Esophagus muscularis mucosa (tissue), 4 donors: ENCODE measurements around the gene CMTM8.

Source experiments
- CTCF ChIP-seq, 3 experiments: fragments of 200-600 bp in 2 of 3; fragments of 450-650 bp in 1 of 3; sonication (generic) in 2 of 3; IDR thresholded peaks; one replicate each; pipeline ENCODE4 v1.5.1; 2017 to 2019; ENCODE audit warnings: antibody characterized with exemption in 3 of 3, mild to moderate bottlenecking in 2 of 3, moderate library complexity in 1 of 3
- EP300 ChIP-seq: sonication (generic); formaldehyde crosslinking; IDR thresholded peaks from one replicate; pipeline ENCODE4 v1.6.1; 2017; ENCODE audit warnings: antibody characterized with exemption
- POLR2A ChIP-seq: fragments of 450-650 bp; IDR thresholded peaks from one replicate; pipeline ENCODE4 v1.6.1; 2017; ENCODE audit warnings: antibody characterized with exemption, moderate library complexity, mild to moderate bottlenecking, low read depth
- POLR2AphosphoS5 ChIP-seq, 2 donors: sonication (generic); formaldehyde crosslinking; IDR thresholded peaks; one replicate each; pipeline ENCODE4 v1.6.1; 2017; ENCODE audit warnings: antibody characterized with exemption in 2 of 2

- TF ChIP-seq POLR2A = no peak
- TF ChIP-seq CTCF (IDR thresholded peaks at IDR 0.05) = no peak
- no peak for TF ChIP-seq EP300
- TF ChIP-seq POLR2AphosphoS5 (IDR thresholded peaks at IDR 0.05) = no peak
These were observed 173.0 kb downstream of the CMTM8 start for GRCh38 chr3:32411442-32411841.
